NCI-H510A treated with DMSO at 0.1 percent for 48 hours (cell line): ENCODE results near the gene CCT8L2.
"Not testable (repeated sequence)": the region's sequence is repeated elsewhere in the genome, so short reads cannot be mapped to it uniquely, and the experiment has no call there.

Source experiments
- DNase-seq: peaks from one replicate; lab custom pipeline; 2025; lab: John Stamatoyannopoulos, UW

CCT8L2 gene

GRCh38 chr22:16594026-16594425 is 1.4 kb upstream of the CCT8L2 start:
- no peak for DNase-seq

GRCh38 chr22:16592231-16592630 is 379 bp downstream of the CCT8L2 start:
- not testable (repeated sequence) for DNase-seq

- not testable (repeated sequence) for DNase-seq
Measured at GRCh38 chr22:16591136-16591535, 1.5 kb downstream of the CCT8L2 start.

GRCh38 chr22:16586991-16587390 is 5.6 kb downstream of the CCT8L2 start:
- DNase-seq = no peak

GRCh38 chr22:16586170-16586569 is 6.4 kb downstream of the CCT8L2 start:
- DNase-seq = no peak

GRCh38 chr22:16580872-16581271 is 11.7 kb downstream of the CCT8L2 start:
- DNase-seq = not testable (repeated sequence)

- DNase-seq = not testable (repeated sequence)
Measured at GRCh38 chr22:16569240-16569834, 23.3 kb downstream of the CCT8L2 start.

- no peak for DNase-seq
Measured at GRCh38 chr22:16568425-16568758, 24.2 kb downstream of the CCT8L2 start.

- not testable (repeated sequence) for DNase-seq
Measured at GRCh38 chr22:16567617-16568424, 24.8 kb downstream of the CCT8L2 start.

GRCh38 chr22:16566421-16567151 is 26.0 kb downstream of the CCT8L2 start:
- DNase-seq = not testable (repeated sequence)

- not testable (repeated sequence) for DNase-seq
Measured at GRCh38 chr22:16565585-16566420, 26.8 kb downstream of the CCT8L2 start.

GRCh38 chr22:16564837-16565584 is 27.6 kb downstream of the CCT8L2 start:
- DNase-seq = not testable (repeated sequence)

- DNase-seq = no peak
Measured at GRCh38 chr22:16563555-16564520, 28.8 kb downstream of the CCT8L2 start.

GRCh38 chr22:16562711-16563554 is 29.7 kb downstream of the CCT8L2 start:
- no peak for DNase-seq

GRCh38 chr22:16561093-16561658 is 31.4 kb downstream of the CCT8L2 start:
- DNase-seq = not testable (repeated sequence)

- DNase-seq = not testable (repeated sequence)
Measured at GRCh38 chr22:16560651-16561050, 32.0 kb downstream of the CCT8L2 start.

- not testable (repeated sequence) for DNase-seq
Measured at GRCh38 chr22:16559996-16560395, 32.6 kb downstream of the CCT8L2 start.

- no peak for DNase-seq
Measured at GRCh38 chr22:16559056-16559955, 33.3 kb downstream of the CCT8L2 start.
